ENCODE data around the gene GATAD2A. TPM values are rescaled to one million over a fixed set of nuclear protein-coding genes. Genes with fewer than 3 reads are reported as not detected.

GATAD2A gene
- total and polyA plus RNA-seq, 2 donors from 2014 or later = 18.0 to 91.0 TPM

- Histone ChIP-seq H3K9ac (ENCODE audit: low read length in 3 of 3) (no peak overlapping the region), H3K27me3 (ENCODE audit: control insufficient read depth, insufficient read depth, low read length) (no peaks in the 10 kb centered on the region), H3K4me1 (ENCODE audit: control insufficient read depth in 2 of 3, insufficient read depth in 2 of 3, low read depth in 1 of 3, low read length in 3 of 3) (peaks cover 10 to 52% (median 45%) of the 10 kb centered on the region in 3 donors), H3K9me3 (ENCODE audit: control insufficient read depth in 2 of 3, insufficient read depth in 1 of 3, low read length in 3 of 3) (no peaks in the 10 kb centered on the region), H3K4me3 (ENCODE audit: low read length in 3 of 3) (no peak overlapping the region), H3K27ac (ENCODE audit: low read depth in 2 of 2, low read length in 2 of 2) (no peak overlapping the region), H3K36me3 (ENCODE audit: control insufficient read depth in 2 of 3, insufficient read depth in 3 of 3, low read length in 3 of 3) (peaks cover 0 to under 1% (median 0%) of the 10 kb centered on the region in 3 donors)
- no peak for TF ChIP-seq CTCF (IDR thresholded peaks at IDR 0.05; ENCODE audit: borderline replicate concordance, extremely low read depth, insufficient read depth)
- intact Hi-C loops (cut with DNase I) = no loop called here
- DNase-seq = peak in 1 of 5 donors; percentile 54
- FAIRE-seq = no peak
Observed at GRCh38 chr19:19485998-19486290, 80.5 kb downstream of the GATAD2A start.

GRCh38 chr19:19486343-19487076 is 81.0 kb downstream of the GATAD2A start:
- peak overlapping the region in 1 of 3 donors; percentile 43 for H3K9ac ChIP-seq (ENCODE audit: low read length in 3 of 3)
- intact Hi-C loops (cut with DNase I) = no loop called here
- peak overlapping the region; percentile 10 to 61 for H3K27ac ChIP-seq (ENCODE audit: low read depth in 2 of 2, low read length in 2 of 2)
- no peak for FAIRE-seq
- TF ChIP-seq CTCF (IDR thresholded peaks at IDR 0.05; ENCODE audit: borderline replicate concordance, extremely low read depth, insufficient read depth) = no peak
- H3K27me3 ChIP-seq (ENCODE audit: control insufficient read depth, insufficient read depth, low read length) = no peaks in the 10 kb centered on the region
- H3K36me3 ChIP-seq (ENCODE audit: control insufficient read depth in 2 of 3, insufficient read depth in 3 of 3, low read length in 3 of 3) = no peaks in the 10 kb centered on the region
- no peaks in the 10 kb centered on the region for H3K9me3 ChIP-seq (ENCODE audit: control insufficient read depth in 2 of 3, insufficient read depth in 1 of 3, low read length in 3 of 3)
- DNase-seq = peak in 1 of 5 donors; percentile 65
- H3K4me3 ChIP-seq (ENCODE audit: low read length in 3 of 3) = no peak overlapping the region
- peaks cover 10 to 54% (median 45%) of the 10 kb centered on the region in 3 donors for H3K4me1 ChIP-seq (ENCODE audit: control insufficient read depth in 2 of 3, insufficient read depth in 2 of 3, low read depth in 1 of 3, low read length in 3 of 3)

- intact Hi-C loops (cut with DNase I) = no loop called here
- DNase-seq = peak in 1 of 5 donors; percentile 69
- H3K27ac ChIP-seq (ENCODE audit: low read depth in 2 of 2, low read length in 2 of 2) = peak overlapping the region; percentile 80 to 91
Observed at GRCh38 chr19:19487077-19487949, 81.8 kb downstream of the GATAD2A start.

More at GRCh38 chr19:19487077-19487949, 81.8 kb downstream of the GATAD2A start:
- FAIRE-seq = no peak
- no peak for TF ChIP-seq CTCF (IDR thresholded peaks at IDR 0.05; ENCODE audit: borderline replicate concordance, extremely low read depth, insufficient read depth)
- H3K36me3 ChIP-seq (ENCODE audit: control insufficient read depth in 2 of 3, insufficient read depth in 3 of 3, low read length in 3 of 3) = no peaks in the 10 kb centered on the region
- no peaks in the 10 kb centered on the region for H3K27me3 ChIP-seq (ENCODE audit: control insufficient read depth, insufficient read depth, low read length)
- peaks cover 10 to 54% (median 45%) of the 10 kb centered on the region in 3 donors for H3K4me1 ChIP-seq (ENCODE audit: control insufficient read depth in 2 of 3, insufficient read depth in 2 of 3, low read depth in 1 of 3, low read length in 3 of 3)
- H3K9ac ChIP-seq (ENCODE audit: low read length in 3 of 3) = peak overlapping the region in 1 of 3 donors; percentile 70
- no peak overlapping the region for H3K4me3 ChIP-seq (ENCODE audit: low read length in 3 of 3)
- no peaks in the 10 kb centered on the region for H3K9me3 ChIP-seq (ENCODE audit: control insufficient read depth in 2 of 3, insufficient read depth in 1 of 3, low read length in 3 of 3)

Measured in kidney (tissue), 14 donors.